Measurements from ENCODE around the gene SLC24A5.

GRCh38 chr15:48109856-48110531, 10.8 kb upstream of the SLC24A5 start:
- TF ChIP-seq CTCF (conservative IDR thresholded peaks at IDR 0.05 in 1 of 2, IDR thresholded peaks at IDR 0.05 in 1 of 2; ENCODE audit: extremely low read depth in 1 of 2, insufficient read depth in 1 of 2, low read depth in 1 of 2, low read length in 2 of 2): no peak
- TF ChIP-seq EZH2 (IDR thresholded peaks at IDR 0.05; ENCODE audit: borderline replicate concordance, low read length): no peak
